ENCODE results near the gene TSPEAR.
"Not testable (repeated sequence)": the region's sequence is repeated elsewhere in the genome, so short reads cannot be mapped to it uniquely, and the experiment has no call there.

TSPEAR gene

DNA sequence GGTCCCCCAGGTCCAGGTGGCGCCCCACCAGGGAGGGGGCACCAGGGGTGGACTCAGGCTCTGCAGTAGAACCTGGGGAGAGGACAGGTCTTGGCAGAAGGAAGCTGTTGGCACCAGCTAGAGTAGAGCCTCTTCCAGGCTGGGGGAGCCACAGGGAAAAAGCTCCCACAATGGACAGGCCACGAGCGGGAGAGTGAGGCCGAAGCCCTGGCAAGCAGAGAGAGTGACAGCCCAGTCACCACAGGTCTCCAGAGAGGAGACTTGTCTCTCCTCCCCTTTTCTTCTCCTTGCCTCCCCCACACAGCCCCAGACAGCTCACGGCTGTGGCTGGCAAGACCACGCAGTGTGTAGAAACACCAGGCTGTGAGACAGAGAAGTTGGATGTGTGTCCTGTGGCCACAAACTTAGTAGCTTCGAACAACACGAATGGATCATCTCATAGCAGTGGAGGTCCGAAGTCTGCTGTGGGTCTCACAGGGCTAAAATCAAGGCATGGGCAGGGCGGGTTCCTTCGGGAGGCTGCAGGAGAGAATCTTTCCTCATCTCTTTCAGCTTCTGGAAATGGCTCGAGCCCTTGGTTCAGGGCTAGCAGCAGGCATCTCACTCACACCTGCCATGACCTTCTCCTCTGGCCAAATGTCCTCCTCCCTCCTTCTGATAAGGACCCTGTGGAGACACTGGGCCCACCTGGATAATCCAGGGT lies 60.2 kb downstream of the TSPEAR start:
- ATAC-seq = no peak
- no peak for DNase-seq

DNA sequence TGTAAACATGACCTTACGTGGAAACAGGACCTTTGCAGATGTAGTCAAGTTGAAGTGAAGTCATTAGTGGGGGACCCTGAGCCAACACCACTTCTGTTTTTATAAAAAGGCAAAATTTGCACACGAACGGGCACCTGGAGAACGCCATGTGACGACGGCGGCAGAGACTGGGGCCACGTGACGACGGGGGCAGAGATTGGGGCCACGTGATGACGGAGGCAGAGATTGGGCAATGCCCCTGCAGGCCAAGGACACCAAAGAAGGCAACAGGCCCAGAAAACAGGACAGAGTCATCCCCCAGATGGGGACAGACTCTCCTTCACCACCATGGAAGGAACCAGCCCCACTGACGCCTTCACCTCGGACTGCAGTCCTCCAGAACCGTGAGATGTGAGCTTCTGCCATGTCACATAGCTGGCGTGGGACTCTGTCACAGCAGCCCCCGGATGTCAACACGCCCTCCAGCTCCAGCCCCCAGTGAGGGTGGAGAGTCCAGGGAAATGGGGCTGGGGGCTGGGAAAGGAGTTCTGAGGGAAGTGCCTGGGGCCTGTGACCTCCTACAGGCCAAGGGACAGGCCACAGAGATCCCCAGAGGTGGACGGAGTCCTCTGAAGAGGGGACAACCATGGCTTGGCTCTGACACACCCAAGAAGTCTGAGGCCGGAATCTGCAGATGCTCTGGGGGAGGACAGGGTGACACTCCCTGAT lies 61.0 kb downstream of the TSPEAR start:
- ATAC-seq = no peak
- no peak for DNase-seq

DNA sequence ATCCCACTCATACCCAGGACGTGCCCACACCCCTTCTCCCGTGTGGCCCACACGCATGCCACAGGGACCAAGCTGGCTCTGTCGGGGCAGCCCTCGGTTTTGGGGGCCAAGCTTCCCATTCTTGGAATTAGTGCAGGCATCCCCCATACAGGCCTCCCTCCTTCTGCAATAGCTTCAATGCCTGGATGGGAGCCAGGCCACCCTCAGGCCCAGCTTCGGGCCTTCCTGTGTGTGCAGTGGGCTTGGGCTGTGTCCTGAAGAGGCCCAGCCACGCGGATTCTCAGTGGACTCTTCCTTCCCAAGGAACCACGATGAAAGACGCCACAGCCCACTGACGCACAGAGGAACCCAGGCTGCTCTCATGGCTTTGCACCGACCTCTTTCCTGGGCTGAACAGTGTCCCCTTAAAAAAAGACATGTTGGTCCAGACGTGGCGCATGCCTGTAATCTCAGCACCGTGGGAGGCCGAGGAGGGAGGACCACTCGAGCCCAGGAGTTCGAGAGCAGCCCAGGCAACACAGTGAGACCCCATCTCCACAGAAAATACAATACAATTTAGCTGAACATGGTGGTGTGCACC lies 61.8 kb downstream of the TSPEAR start:
- DNase-seq (no peak), ATAC-seq (no peak)

DNA sequence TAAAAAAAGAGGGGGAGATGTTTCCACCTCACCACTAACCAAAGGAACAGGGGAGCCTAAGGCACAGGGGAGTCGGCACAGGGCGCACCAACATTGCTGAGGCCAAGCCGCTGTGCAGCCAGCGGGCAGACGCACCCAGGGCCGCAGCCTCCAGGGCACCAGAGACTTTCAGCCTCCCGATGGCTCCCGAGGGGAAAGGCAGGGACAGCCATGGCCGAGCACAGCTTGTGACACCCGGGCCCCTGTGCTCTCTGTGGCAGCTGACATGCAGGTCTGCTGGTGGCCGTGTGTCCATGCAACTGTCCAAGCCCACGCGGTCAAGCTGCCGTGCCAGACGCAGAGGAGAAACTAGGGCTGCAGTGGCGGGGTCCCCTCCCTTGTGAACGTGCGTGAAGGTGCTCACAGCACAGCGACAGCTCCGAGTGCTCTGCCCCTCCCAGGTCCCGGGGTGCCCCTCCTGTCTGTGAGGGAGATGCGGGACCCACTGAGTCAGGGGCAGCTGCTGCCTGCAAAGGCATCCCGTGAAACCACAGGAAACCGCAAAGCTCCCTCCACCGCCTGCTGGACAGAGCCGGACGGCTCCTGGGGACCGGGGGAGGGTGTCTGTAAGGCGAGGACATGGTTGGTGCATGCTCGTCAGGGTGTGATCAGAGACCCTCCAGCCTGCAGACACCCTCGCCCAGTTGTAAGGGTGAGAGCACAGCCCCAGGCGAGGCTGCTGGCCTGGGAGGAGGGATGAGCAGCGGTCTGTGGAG lies 62.6 kb downstream of the TSPEAR start:
- ATAC-seq (no peak), DNase-seq (no peak)

DNA sequence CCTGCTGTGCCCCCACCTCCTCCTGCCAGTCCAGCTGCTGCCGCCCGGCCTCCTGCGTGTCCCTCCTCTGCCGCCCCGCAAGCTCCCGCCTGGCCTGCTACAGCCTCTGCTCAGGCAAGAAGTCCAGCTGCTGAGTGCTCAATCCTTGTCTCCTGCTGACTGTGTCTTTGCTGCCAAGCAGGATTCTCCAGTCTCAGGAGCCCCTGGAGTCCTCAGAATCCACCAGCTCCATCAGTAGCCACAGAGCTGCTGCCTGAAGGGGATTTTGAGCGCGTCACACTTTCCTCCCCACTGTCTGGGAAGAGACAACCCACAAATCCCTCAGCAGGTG lies 64.2 kb downstream of the TSPEAR start:
- DNase-seq (no peak), ATAC-seq (no peak)

DNA sequence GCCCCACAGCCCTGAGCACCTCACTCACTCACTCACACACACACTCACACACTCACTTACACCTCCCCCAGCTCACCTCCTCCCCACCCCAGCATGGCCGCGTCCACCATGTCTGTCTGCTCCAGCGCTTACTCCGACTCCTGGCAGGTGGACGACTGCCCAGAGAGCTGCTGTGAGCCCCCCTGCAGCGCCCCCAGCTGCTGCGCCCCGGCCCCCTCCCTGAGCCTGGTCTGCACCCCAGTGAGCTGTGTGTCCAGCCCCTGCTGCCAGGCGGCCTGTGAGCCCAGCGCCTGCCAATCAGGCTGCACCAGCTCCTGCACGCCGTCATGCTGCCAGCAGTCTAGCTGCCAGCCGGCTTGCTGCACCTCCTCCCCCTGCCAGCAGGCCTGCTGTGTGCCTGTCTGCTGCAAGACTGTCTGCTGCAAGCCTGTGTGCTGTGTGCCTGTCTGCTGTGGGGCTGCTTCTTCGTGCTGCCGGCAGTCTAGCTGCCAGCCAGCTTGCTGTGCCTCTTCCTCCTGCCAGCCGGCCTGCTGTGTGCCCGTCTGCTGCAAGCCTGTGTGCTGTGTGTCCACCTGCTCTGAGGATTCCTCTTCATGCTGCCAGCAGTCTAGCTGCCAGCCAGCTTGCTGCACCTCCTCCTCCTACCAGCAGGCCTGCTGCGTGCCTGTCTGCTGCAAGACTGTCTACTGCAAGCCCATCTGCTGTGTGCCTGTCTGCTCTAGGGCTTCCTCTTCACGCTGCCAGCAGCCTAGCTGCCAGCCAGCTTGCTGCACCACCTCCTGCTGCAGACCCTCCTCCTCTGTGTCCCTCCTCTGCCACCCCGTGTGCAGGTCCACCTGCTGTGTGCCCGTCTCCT lies 64.8 kb downstream of the TSPEAR start, which contains the start of gene KRTAP10-11:
KRTAP10-11 (plus strand) TSS at position 49 of the 856 bp plus-strand sequence; CDS start at position 94, 45 bp downstream.
- not testable (repeated sequence) for ATAC-seq

DNA sequence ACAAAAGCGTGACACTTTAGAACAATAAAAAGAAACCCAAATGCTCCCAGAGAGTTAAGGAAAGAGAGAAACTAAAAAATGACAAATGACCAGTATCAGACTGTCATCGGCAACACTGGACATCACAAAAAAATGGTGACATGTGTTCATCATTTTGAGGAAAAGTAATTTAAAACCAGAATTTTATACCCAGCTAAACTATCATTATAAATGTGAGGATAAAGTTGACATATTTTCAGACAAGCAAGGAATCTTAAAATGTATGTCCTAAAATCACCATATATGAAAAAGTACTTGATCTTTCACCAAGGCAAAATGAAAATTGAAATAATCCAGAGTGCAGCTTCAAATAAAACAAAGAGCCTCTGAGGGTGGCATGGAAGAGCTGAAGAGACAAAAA lies 66.5 kb downstream of the TSPEAR start:
- ATAC-seq = no peak
- no peak for DNase-seq

More for the DNA sequence above, 64.8 kb downstream of the TSPEAR start, which contains the start of gene KRTAP10-11:
- DNase-seq = not testable (repeated sequence)

DNA sequence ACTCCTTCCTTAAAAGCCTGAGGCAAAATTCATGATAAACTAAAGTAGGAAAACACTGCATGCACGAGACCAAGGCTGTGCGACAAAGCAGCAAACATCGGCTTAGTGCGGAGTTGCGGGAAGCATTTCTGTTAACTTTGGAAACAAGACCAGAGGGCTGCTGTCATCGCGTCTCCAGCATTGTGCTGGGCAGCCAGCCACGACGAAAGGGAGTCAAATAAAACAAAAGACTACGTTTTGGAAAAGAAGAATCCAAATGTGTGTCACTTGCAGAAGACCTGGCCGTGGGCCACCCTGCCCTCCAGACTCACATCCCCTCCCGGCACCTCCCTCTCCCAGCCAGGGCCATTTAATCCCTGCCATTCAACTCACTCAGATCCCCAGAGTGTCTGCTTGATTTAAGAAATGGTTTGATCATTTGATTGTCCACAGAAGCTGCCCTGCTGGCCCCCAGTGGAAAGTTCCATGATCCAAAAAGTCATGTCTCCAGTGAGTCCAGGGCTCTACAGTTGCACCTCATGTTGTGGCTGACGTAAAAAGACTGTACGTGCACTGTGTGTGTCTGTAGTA lies 67.5 kb downstream of the TSPEAR start:
- no peak for ATAC-seq

DNA sequence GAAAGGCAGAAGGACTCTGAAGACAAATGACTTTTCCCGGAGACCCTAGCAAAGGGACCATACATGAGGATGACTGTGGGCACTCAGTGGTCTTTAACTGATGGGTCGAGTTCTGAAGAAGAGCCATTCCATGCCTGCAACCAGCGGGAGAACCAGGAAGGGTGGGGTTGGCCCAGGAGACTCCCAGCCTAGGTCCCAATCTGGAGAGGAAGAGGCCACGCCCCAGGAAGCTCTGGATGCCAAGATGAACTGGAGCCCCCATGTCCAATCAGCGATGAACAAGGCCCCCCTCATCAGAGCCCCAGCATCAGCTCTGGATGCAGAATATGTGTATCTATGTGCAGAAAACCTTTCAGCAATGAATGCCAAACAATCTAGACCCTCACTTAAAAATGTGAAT lies 70.6 kb downstream of the TSPEAR start:
- DNase-seq = no peak
- no peak for ATAC-seq

More for the DNA sequence above, 67.5 kb downstream of the TSPEAR start:
- no peak for DNase-seq

DNA sequence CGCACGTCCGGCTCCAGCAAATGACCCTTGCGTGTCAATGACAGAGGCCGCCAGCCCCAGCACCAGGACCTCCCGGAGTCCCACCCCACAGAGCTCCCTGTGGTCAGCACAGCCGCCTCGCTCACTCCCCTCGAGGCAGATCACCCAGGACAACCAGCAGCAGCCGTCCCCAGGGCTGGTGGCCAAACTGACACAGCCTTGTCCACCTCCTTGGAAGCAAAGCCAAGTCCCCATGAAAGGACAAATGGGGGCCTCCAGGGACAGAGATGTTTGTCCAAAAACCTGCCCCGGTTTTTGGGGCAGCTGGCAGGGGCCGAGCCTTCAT lies 72.1 kb downstream of the TSPEAR start:
- no peak for DNase-seq
- ATAC-seq = no peak

DNA sequence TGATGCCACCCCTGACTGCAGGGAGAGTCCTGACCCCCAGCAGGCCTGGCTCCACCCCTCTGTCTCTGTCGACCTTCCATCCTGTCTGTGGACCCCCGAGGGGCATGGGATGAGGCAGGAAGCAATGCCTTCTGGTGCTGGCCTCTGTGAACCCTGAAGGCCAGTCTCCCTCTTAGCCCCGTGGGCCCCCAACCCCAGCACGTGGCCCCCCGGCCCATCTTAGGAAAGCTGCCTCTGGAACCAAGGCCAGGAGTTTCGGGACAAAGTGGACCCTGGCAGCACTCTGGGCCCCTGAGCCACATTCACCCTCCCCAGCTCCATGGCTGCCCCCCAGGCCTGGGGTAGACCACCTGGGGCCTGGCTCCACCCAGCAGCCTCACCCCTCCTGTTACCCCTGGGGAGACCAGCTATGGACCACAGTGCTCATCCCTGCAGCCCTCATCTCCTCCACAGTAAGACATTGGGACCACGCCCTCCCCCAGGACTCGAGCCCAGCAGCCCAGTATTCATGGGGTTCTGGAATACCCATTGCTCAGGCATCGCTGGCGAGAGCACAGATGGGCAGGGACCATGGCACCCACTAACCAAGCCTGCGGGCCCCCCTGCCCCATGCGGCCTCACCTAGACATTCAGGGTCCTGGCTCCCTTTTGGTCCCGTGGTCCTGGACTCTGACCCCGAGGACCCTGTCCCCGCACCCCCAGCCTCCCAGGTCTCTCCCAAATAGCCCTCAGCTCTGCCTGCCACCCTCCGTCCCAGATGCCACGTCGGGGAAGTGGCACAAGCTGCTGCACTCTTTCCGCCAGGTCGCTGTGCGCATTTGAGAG lies 72.7 kb downstream of the TSPEAR start:
- ATAC-seq, DNase-seq: not testable (repeated sequence)

DNA sequence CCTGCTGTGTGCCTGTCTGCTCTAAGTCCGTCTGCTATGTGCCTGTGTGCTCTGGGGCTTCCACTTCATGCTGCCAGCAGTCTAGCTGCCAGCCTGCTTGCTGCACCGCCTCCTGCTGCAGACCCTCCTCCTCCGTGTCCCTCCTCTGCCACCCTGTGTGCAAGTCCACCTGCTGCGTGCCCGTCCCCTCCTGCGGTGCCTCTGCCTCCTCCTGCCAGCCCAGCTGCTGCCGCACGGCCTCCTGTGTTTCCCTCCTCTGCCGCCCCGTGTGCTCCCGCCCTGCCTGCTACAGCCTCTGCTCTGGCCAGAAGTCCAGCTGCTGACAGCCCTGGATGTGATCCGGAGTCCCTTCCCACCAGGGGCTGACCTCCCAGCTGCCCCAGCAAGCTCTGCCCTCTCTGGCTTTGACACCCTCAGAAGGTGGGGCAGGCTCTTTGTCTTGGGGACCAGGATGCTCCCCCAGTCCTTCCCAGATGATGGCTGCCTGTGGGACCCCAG lies 73.5 kb downstream of the TSPEAR start:
- not testable (repeated sequence) for DNase-seq

DNA sequence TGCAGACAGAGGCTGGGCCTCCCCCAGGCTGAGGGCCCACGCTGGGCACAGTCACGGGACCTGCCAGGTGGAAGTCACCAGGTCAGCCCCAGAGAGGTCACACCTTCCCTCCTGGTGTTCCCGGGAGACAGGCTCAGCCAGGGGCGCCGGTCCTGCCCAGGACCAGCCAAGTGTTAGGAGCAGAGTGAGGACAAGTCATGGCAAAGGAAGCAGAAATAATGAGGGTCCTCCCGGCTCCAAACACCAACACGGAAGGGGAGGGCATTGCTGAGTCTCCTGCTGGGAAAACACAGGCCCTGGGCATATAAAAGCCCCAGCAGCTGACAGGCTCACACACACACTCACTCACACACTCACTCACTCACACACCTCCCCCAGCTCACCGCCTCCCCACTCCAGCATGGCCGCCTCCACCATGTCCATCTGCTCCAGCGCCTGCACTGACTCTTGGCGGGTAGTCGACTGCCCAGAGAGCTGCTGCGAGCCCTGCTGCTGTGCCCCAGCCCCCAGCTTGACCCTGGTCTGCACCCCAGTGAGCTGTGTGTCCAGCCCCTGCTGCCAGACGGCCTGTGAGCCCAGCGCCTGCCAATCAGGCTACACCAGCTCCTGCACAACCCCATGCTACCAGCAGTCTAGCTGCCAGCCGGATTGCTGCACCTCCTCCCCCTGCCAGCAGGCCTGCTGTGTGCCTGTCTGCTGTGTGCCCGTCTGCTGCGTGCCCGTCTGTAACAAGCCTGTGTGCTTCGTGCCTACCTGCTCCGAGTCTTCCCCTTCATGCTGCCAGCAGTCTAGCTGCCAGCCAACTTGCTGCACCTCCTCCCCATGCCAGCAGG lies 74.1 kb downstream of the TSPEAR start, which contains the start of gene KRTAP10-10:
KRTAP10-10 (plus strand) TSS at position 339 of the 833 bp plus-strand sequence; CDS start at position 401, 62 bp downstream.
- DNase-seq = no peak
- no peak for ATAC-seq

More for the DNA sequence above, 73.5 kb downstream of the TSPEAR start:
- not testable (repeated sequence) for ATAC-seq

DNA sequence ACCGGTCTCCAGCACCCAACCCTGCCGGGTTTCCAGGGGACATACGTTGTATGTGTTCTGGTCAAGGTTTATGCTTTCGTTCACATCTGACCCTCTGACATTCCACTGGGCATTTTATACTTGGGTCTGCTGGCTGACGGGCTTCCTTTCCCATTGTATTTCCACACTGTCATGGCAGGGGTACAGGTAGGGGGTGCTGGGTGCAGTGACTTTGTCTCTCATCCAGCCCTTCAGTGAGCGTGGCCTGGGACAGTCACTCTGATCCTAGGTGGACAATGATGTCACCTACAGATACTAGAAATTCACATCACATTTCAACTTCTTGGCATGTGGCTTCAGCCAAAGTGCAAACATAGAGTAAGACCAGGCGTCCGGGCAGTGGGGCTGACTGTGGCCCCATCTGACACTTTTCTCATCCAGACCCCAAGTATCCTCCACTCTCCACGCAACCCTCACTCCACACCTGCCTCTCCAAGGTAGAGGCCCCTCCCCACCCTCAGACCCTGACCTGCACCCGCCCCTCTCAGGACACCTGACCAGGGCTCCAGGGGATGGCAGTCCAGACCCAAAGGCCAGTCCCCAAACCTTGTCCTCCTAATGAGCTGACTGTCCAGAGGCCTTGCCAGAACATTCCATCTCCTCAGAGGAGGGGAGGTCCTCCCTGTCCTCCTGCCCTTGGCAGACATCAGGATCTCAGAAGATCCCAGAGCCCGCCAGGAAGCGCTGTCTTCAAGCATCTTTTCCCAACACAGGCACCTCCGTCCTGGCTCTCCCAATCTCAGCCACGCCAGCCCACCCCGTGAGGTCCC lies 75.0 kb downstream of the TSPEAR start:
- no peak for ATAC-seq
- DNase-seq = no peak

DNA sequence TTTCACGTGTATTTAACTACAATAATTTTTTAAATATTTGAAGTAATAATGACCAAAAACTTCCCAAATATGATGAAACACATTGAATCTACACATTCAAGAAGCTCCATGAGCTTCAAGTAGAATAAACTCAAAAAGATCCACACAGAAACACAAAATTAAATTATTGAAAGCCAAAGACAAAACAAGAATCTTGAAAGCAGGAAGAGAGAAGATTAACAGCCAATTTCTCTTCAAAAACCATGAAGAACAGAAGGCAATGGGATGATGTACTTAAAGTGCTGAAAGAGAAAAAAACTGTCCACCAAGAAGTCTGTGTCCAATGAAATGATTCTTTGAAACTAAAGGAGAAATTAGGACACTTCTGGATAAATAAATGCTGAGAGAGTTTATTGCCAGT lies 79.3 kb downstream of the TSPEAR start:
- no peak for ATAC-seq
- DNase-seq = no peak

DNA sequence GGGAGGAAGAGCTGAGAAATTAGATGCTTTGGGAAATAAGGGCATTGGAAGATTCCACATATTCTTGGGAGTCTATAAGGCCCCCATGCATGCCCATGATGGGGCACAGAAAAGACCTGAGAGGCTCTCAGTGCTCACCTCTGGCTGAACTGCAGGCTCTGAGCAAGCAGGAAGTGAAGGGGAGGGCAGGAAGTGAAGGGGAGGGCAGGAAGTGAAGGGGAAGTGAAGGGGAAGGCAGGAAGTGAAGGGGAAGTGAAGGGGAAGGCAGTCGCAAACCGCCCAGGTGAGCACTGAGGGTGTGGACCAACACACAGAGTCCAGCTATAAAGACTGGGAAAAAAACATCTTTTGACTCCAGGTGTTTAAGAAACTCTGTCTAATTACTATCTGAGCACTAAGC lies 80.9 kb downstream of the TSPEAR start:
- no peak for ATAC-seq

DNA sequence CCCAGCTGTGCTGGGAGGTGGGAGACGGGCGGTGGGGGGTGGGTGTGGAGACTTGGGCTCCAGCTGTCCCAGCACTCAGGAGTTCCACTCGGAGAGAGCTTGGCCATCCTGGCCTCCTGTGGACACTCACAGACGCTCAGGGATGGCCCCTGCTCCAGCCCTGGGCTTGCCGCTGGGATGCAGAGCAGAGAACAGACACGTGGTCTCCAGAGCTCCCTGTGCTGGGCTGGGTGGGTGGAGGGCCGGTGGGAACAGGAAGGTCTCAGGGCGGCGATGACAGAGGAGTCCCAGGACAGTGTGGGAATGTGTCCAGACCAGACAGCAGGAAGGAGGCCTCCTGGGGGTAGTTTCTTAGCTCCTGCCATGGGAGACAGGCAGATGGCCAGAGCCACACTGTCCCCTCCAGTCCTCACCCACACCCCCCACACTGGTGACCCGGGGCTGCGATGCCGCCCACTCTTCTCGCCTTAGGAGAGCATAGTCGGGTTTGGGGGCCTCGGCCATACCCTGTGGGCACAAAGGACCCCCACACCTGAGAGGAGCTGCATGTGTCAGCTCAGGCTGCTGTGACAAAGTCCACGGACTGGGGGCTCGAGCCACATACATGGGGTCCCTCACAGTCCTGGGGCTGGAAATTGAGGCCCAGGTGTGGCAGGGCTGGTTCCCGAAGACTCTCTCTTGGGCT lies 82.5 kb downstream of the TSPEAR start:
- peak; percentile 36 for ATAC-seq

More for the DNA sequence above, 80.9 kb downstream of the TSPEAR start:
- no peak for DNase-seq

DNA sequence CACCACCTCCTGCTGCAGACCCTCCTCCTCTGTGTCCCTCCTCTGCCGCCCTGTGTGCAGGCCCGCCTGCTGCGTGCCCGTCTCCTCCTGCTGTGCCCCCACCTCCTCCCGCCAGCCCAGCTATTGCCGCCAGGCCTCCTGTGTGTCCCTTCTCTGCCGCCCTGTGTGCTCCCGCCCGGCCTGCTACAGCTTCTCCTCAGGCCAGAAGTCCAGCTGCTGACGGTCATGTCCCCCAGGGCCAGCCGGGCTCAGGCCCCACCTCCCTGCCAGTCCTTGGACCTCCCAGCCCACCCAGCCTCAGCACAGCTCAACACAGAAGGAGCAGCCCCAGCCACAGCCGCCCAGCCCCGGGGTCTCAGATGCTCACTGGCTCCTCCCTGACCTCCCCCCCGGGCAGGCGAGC lies 83.5 kb downstream of the TSPEAR start:
- not testable (repeated sequence) for DNase-seq, ATAC-seq

More for the DNA sequence above, 82.5 kb downstream of the TSPEAR start:
- DNase-seq = no peak

Data from stimulated activated naive CD8-positive, alpha-beta T cell treated with anti-CD3 and anti-CD28 coated beads, Interleukin-15, Interleukin-2, amounts not matched to agents 100 U/mL and 50 U/mL, for 24 hours (primary cell).